ENCODE results near the gene CA11. TPM values are rescaled to one million over a fixed set of nuclear protein-coding genes. Genes with fewer than 3 reads are reported as not detected.

Gene CA11
- total RNA-seq, 1 donor from 2014 or later, result 9.5 TPM

- no peak overlapping the region for H3K27ac ChIP-seq
- H3K36me3 ChIP-seq, result no peaks in the 10 kb centered on the region
- no peak for TF ChIP-seq CTCF (IDR thresholded peaks at IDR 0.05)
- H3K4me3 ChIP-seq, result no peak overlapping the region
- no peak for ATAC-seq
- DNase-seq, result no peak
- H3K27me3 ChIP-seq, result no peaks in the 10 kb centered on the region
- H3K9me3 ChIP-seq, result no peaks in the 10 kb centered on the region
- intact Hi-C loops (cut with DNase I), result no loop called here
- peaks cover 10% of the 10 kb centered on the region for H3K4me1 ChIP-seq
These were observed 30.9 kb upstream of the CA11 start for GRCh38 chr19:48676887-48677286.

- Histone ChIP-seq H3K27me3 (no peaks in the 10 kb centered on the region), H3K4me1 (peaks cover 10% of the 10 kb centered on the region), H3K4me3 (no peak overlapping the region), H3K27ac (no peak overlapping the region), H3K9me3 (no peaks in the 10 kb centered on the region), H3K36me3 (no peaks in the 10 kb centered on the region)
- DNase-seq (no peak), ATAC-seq (no peak)
- intact Hi-C loops (cut with DNase I), result no loop called here
- TF ChIP-seq CTCF (IDR thresholded peaks at IDR 0.05), result no peak
These were observed 30.5 kb upstream of the CA11 start for GRCh38 chr19:48676487-48676886.

- Histone ChIP-seq H3K4me3 (no peak overlapping the region), H3K27ac (peak overlapping the region; percentile 61), H3K27me3 (no peaks in the 10 kb centered on the region), H3K9me3 (no peaks in the 10 kb centered on the region), H3K36me3 (no peaks in the 10 kb centered on the region), H3K4me1 (peaks cover 10% of the 10 kb centered on the region)
- TF ChIP-seq CTCF (IDR thresholded peaks at IDR 0.05), result peak; percentile 86
- DNase-seq (peak; percentile 83), ATAC-seq (peak; percentile 87)
- intact Hi-C loops (cut with DNase I), result no loop called here
These were observed 29.2 kb upstream of the CA11 start for GRCh38 chr19:48674921-48675824.

GRCh38 chr19:48674216-48674809 is 28.3 kb upstream of the CA11 start:
- Histone ChIP-seq H3K4me3 (no peak overlapping the region), H3K9me3 (no peaks in the 10 kb centered on the region), H3K27ac (no peak overlapping the region), H3K36me3 (no peaks in the 10 kb centered on the region), H3K4me1 (peaks cover 10% of the 10 kb centered on the region), H3K27me3 (no peaks in the 10 kb centered on the region)
- no peak for DNase-seq
- ATAC-seq, result no peak
- TF ChIP-seq CTCF (IDR thresholded peaks at IDR 0.05), result no peak
- intact Hi-C loops (cut with DNase I), result no loop called here

GRCh38 chr19:48673436-48674100 is 27.6 kb upstream of the CA11 start:
- intact Hi-C loops (cut with DNase I), result no loop called here
- ATAC-seq (no peak), DNase-seq (no peak)

More at GRCh38 chr19:48673436-48674100, 27.6 kb upstream of the CA11 start:
- peaks cover 10% of the 10 kb centered on the region for H3K4me1 ChIP-seq
- no peak for TF ChIP-seq CTCF (IDR thresholded peaks at IDR 0.05)
- H3K9me3 ChIP-seq, result no peaks in the 10 kb centered on the region
- no peak overlapping the region for H3K4me3 ChIP-seq
- H3K27ac ChIP-seq, result no peak overlapping the region
- H3K36me3 ChIP-seq, result no peaks in the 10 kb centered on the region
- no peaks in the 10 kb centered on the region for H3K27me3 ChIP-seq

All from upper lobe of right lung (tissue), 1 donor.